ENCODE measurements around the gene SDK1. TPM values are rescaled to one million over a fixed set of nuclear protein-coding genes. Genes with fewer than 3 reads are reported as not detected.

SDK1 gene
- polyA plus RNA-seq, 2 of the 4 experiments (the other 2 are of a cell fraction), result 0.12 to 0.28 TPM

- no peak for TF ChIP-seq MAFK (IDR thresholded peaks at IDR 0.05; ENCODE audit: partially characterized antibody)
- no peak for TF ChIP-seq E2F6 (IDR thresholded peaks at IDR 0.05; ENCODE audit: borderline replicate concordance, low read depth)
- no peak for TF ChIP-seq CBX8 (IDR thresholded peaks at IDR 0.05)
- TF ChIP-seq GATA3 (IDR thresholded peaks at IDR 0.05; ENCODE audit: borderline replicate concordance), result no peak
- TF ChIP-seq RAD21 (conservative IDR thresholded peaks at IDR 0.05 in 1 of 2, IDR thresholded peaks at IDR 0.05 in 1 of 2), result no peak
- TF ChIP-seq ESRRA (IDR thresholded peaks at IDR 0.05; ENCODE audit: borderline replicate concordance, low read length), result no peak
- TF ChIP-seq BCL3 (IDR thresholded peaks at IDR 0.05), result no peak
- no peak for TF ChIP-seq CEBPB (IDR thresholded peaks at IDR 0.05)
- no peak for TF ChIP-seq HES2 (IDR thresholded peaks at IDR 0.05)
- TF ChIP-seq JUNB (IDR thresholded peaks at IDR 0.05), result no peak
- no peak for TF ChIP-seq FOSL2 (IDR thresholded peaks at IDR 0.05)
- no peak for TF ChIP-seq FOSL2 (CRISPR knock-in tag; IDR thresholded peaks at IDR 0.05)
- no peak for TF ChIP-seq ATOH8 (CRISPR knock-in tag; IDR thresholded peaks at IDR 0.05; ENCODE audit: low read depth)
- no peak for TF ChIP-seq FOXS1 (CRISPR knock-in tag; IDR thresholded peaks at IDR 0.05)
- no peak for TF ChIP-seq CHD4 (IDR thresholded peaks at IDR 0.05; ENCODE audit: borderline replicate concordance)
- no peak for TF ChIP-seq POLR2AphosphoS2 (conservative IDR thresholded peaks at IDR 0.05; ENCODE audit: low read length)
- TF ChIP-seq NPAS2 (CRISPR knock-in tag; IDR thresholded peaks at IDR 0.05; ENCODE audit: borderline replicate concordance), result no peak
- H3K9me3 ChIP-seq, result no peaks in the 10 kb centered on the region
- CTCF ChIA-PET, result no interaction called here
- H3K4me3 ChIP-seq, result no peak overlapping the region
- no peak for DNase-seq (ENCODE audit: low read depth in 1 of 2, low spot score in 1 of 2)
- no peak for FAIRE-seq
- no peaks in the 10 kb centered on the region for H3K4me1 ChIP-seq
- H3K27ac ChIP-seq, result no peak overlapping the region
- H3K4me2 ChIP-seq, result no peak overlapping the region
- POLR2A ChIA-PET, result no interaction called here
- WGBS (ENCODE audit: missing lambda C conversion rate), result 57% methylated on average over 16 of the region's 19 CpGs
- ATAC-seq, result no peak
Measured at GRCh38 chr7:4245135-4245865, 944.2 kb downstream of the SDK1 start.

- Histone ChIP-seq H3K27ac (no peak overlapping the region), H3K4me3 (no peak overlapping the region), H3K4me2 (no peak overlapping the region), H3K4me1 (no peaks in the 10 kb centered on the region), H3K9me3 (no peaks in the 10 kb centered on the region)
- ChIA-PET CTCF (no interaction called here), POLR2A (no interaction called here)
- TF ChIP-seq HDAC2 (IDR thresholded peaks at IDR 0.05), result no peak
- WGBS (ENCODE audit: missing lambda C conversion rate), result 46% methylated on average over 9 of the region's 12 CpGs
- FAIRE-seq (no peak), DNase-seq (ENCODE audit: low read depth in 1 of 2, low spot score in 1 of 2) (no peak), ATAC-seq (no peak)
Measured at GRCh38 chr7:4245866-4246470, 944.9 kb downstream of the SDK1 start.

- CTCF ChIA-PET, result no interaction called here
- no peak overlapping the region for H3K4me2 ChIP-seq
- H3K4me3 ChIP-seq, result no peak overlapping the region
- H3K9me3 ChIP-seq, result 0 out of 3 replicates have a peak, but pooled peaks cover 4% of the 10 kb centered on the region
- FAIRE-seq (no peak), DNase-seq (ENCODE audit: low read depth in 1 of 2, low spot score in 1 of 2) (no peak), ATAC-seq (no peak)
- TF ChIP-seq CHD2 (IDR thresholded peaks at IDR 0.05; ENCODE audit: low read length, partially characterized antibody) (no peak), GATA3 (IDR thresholded peaks at IDR 0.05; ENCODE audit: borderline replicate concordance) (no peak), ELK1 (IDR thresholded peaks at IDR 0.05; ENCODE audit: low read depth, low read length) (no peak), EHMT2 (IDR thresholded peaks at IDR 0.05; ENCODE audit: low read depth) (no peak), EHF (CRISPR knock-in tag; IDR thresholded peaks at IDR 0.05) (no peak), HES2 (IDR thresholded peaks at IDR 0.05) (no peak), RAD21 (conservative IDR thresholded peaks at IDR 0.05 in 1 of 2, IDR thresholded peaks at IDR 0.05 in 1 of 2) (no peak), MYC (IDR thresholded peaks at IDR 0.05; ENCODE audit: borderline replicate concordance, low read length) (no peak), PHF8 (IDR thresholded peaks at IDR 0.05; ENCODE audit: borderline replicate concordance, low read depth) (no peak), HOXA7 (CRISPR knock-in tag; IDR thresholded peaks at IDR 0.05) (no peak), JUNB (IDR thresholded peaks at IDR 0.05) (no peak), POLR2AphosphoS2 (conservative IDR thresholded peaks at IDR 0.05; ENCODE audit: low read length) (no peak), KDM1A (IDR thresholded peaks at IDR 0.05; ENCODE audit: low read depth) (no peak), SREBF2 (IDR thresholded peaks at IDR 0.05) (no peak), FOXS1 (CRISPR knock-in tag; IDR thresholded peaks at IDR 0.05) (no peak), CHD4 (IDR thresholded peaks at IDR 0.05; ENCODE audit: borderline replicate concordance) (no peak)
- WGBS (ENCODE audit: missing lambda C conversion rate), result 47% methylated on average over 9 of the region's 11 CpGs
- H3K4me1 ChIP-seq, result no peaks in the 10 kb centered on the region
- H3K27ac ChIP-seq, result no peak overlapping the region
- POLR2A ChIA-PET, result no interaction called here
Measured at GRCh38 chr7:4246536-4246935, 945.5 kb downstream of the SDK1 start.

Measured in A549 (cell line).